Measurements from ENCODE around the gene SLC27A6.
A peak's percentile ranks its signal among the peaks of the same experiment; 100 is the strongest.

The SLC27A6 gene

DNA sequence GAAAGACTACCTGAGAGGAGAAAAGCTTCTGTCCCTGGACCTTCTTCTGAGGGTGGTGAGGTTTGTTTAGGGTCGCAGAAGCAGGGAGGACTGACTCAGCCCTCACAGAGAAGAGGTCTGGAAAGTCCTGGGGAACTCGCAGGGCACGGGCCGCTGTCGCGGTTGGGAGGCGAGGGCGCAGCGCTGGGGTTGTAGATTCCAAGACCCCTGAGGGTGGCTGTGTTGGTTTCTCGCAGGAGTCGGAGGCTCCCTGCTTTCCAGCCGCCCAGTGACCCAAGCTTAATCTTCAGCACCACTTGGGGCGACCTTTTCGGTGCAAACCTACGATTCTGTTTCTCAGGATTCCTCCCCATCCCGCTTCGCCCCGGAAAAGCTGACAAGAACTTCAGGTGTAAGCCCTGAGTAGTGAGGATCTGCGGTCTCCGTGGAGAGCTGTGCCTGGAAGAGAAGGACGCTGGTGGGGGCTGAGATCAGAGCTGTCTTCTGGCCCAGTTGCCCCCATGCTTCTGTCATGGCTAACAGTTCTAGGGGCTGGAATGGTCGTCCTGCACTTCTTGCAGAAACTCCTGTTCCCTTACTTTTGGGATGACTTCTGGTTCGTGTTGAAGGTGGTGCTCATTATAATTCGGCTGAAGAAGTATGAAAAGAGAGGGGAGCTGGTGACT, 482 bp downstream of the SLC27A6 start:
- DNase-seq = no peak
- TF ChIP-seq, protein P1, sequence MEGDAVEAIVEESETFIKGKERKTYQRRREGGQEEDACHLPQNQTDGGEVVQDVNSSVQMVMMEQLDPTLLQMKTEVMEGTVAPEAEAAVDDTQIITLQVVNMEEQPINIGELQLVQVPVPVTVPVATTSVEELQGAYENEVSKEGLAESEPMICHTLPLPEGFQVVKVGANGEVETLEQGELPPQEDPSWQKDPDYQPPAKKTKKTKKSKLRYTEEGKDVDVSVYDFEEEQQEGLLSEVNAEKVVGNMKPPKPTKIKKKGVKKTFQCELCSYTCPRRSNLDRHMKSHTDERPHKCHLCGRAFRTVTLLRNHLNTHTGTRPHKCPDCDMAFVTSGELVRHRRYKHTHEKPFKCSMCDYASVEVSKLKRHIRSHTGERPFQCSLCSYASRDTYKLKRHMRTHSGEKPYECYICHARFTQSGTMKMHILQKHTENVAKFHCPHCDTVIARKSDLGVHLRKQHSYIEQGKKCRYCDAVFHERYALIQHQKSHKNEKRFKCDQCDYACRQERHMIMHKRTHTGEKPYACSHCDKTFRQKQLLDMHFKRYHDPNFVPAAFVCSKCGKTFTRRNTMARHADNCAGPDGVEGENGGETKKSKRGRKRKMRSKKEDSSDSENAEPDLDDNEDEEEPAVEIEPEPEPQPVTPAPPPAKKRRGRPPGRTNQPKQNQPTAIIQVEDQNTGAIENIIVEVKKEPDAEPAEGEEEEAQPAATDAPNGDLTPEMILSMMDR (IDR thresholded peaks at IDR 0.05; ENCODE audit: low read depth, low read length, missing control alignments) = no peak
- Histone ChIP-seq H3K27ac (no peak overlapping the region), H3K36me3 (replicated peaks) (no peaks in the 10 kb centered on the region), H3K4me3 (ENCODE audit: low read depth, low read length) (peak overlapping the region; percentile 55), H3K27me3 (replicated peaks) (no peaks in the 10 kb centered on the region)
- in situ Hi-C loops (cut with HindIII; ENCODE audit: low pct_ligation_motif_present, low sequenced_read_pairs) = no loop called here

DNA sequence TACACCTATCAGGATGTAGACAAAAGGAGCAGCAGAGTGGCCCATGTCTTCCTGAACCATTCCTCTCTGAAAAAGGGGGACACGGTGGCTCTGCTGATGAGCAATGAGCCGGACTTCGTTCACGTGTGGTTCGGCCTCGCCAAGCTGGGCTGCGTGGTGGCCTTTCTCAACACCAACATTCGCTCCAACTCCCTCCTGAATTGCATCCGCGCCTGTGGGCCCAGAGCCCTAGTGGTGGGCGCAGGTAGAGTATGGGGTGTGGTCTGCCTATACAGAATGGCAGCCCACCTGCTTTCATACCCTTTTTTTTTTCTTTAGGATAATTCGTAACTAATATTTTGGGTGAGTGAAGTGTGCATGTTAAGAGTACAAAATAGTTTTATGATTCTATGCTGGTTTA, 1.1 kb downstream of the SLC27A6 start:
- no peaks in the 10 kb centered on the region for H3K27me3 ChIP-seq (replicated peaks)
- H3K36me3 ChIP-seq (replicated peaks) = no peaks in the 10 kb centered on the region
- H3K27ac ChIP-seq = no peak overlapping the region
- no peak for DNase-seq
- in situ Hi-C loops (cut with HindIII; ENCODE audit: low pct_ligation_motif_present, low sequenced_read_pairs) = no loop called here
- TF ChIP-seq, protein P1 (IDR thresholded peaks at IDR 0.05; ENCODE audit: low read depth, low read length, missing control alignments) = no peak
- no peak overlapping the region for H3K4me3 ChIP-seq (ENCODE audit: low read depth, low read length)

DNA sequence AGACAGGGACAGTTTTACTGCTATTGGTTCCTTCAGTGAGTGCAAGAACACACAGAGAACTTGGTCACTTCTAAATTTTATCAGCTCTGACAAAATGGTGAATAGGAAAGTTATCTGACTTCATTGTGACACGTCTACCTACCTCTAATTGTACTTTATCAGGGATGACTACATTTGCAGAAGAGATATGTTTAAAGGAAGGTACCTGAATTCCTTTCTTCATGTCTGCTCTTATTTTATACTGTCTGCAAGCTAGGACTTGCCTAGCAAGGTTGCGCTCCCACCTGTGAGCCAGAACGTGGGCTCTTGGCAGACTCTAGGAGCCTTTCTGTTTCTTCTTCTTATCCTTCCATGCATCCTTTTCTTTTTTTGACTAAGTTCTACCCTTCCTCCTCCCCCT, 1.6 kb downstream of the SLC27A6 start:
- no peak overlapping the region for H3K27ac ChIP-seq
- no peaks in the 10 kb centered on the region for H3K36me3 ChIP-seq (replicated peaks)
- H3K27me3 ChIP-seq (replicated peaks) = no peaks in the 10 kb centered on the region
- in situ Hi-C loops (cut with HindIII; ENCODE audit: low pct_ligation_motif_present, low sequenced_read_pairs) = no loop called here
- TF ChIP-seq, protein P1 (IDR thresholded peaks at IDR 0.05; ENCODE audit: low read depth, low read length, missing control alignments) = no peak
- H3K4me3 ChIP-seq (ENCODE audit: low read depth, low read length) = no peak overlapping the region
- DNase-seq = no peak

DNA sequence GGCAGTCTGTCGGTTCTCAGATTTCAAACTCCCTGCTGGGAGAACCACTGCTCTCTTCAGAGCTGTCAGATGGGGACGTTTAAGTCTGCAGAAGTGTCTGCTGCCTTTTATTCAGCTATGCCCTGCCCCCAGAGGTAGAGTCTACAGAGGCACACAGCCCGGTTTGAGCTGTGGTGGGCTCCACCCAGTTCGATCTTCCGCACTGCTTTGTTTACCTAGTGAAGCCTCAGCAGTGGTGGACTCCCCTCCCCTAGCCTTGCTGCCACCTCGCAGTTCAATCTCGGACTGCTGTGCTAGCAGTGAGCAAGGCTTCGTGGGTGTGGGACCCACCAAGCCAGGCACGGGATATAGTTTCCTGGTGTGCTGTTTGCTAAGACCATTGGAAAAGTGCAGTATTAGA, 8.0 kb downstream of the SLC27A6 start:
- Histone ChIP-seq H3K4me3 (ENCODE audit: low read depth, low read length) (no peak overlapping the region), H3K27ac (no peak overlapping the region), H3K36me3 (replicated peaks) (no peaks in the 10 kb centered on the region), H3K27me3 (replicated peaks) (no peaks in the 10 kb centered on the region)
- in situ Hi-C loops (cut with HindIII; ENCODE audit: low pct_ligation_motif_present, low sequenced_read_pairs) = no loop called here
- TF ChIP-seq, protein P1 (IDR thresholded peaks at IDR 0.05; ENCODE audit: low read depth, low read length, missing control alignments) = no peak
- no peak for DNase-seq

DNA sequence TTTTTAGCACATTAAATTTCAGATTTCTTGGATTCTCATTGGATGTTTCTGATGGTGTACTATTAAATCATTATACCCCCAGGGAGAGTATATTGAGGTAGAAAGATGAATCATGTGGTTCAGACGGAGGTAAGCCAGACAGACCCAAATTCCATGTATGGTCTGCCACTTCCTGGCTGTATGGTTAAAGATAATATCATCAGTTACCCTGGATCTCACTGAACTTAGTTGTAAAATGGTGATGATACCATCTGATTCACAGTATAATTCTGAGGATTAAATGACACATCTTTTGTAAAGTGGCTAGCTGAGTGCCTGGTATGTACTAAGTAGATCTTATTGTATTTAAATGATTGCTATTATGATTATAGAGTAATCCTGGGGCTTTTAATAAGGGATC, 9.3 kb downstream of the SLC27A6 start:
- in situ Hi-C loops (cut with HindIII; ENCODE audit: low pct_ligation_motif_present, low sequenced_read_pairs) = no loop called here
- H3K36me3 ChIP-seq (replicated peaks) = no peaks in the 10 kb centered on the region
- H3K4me3 ChIP-seq (ENCODE audit: low read depth, low read length) = no peak overlapping the region
- TF ChIP-seq, protein P1 (IDR thresholded peaks at IDR 0.05; ENCODE audit: low read depth, low read length, missing control alignments) = no peak
- no peak overlapping the region for H3K27ac ChIP-seq
- DNase-seq = no peak
- H3K27me3 ChIP-seq (replicated peaks) = no peaks in the 10 kb centered on the region

DNA sequence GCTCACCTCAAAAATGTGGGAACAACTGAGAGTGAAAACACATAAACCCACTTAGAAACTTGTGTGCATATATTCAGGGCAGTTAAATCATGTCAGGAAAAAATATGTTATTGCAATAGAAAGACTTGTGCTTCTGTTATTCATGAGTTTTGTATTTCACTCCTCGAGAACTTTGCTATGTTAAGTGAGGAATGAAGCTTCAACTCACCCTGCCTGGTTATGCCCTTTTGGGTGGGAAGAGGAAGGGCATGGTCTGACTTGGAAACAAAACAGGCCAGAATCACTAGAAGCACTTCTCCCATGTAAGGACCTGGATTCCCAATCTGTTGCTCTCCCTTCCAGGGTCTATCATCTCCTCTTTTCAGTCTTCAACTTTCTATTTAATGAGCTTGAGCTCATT, 14.5 kb downstream of the SLC27A6 start:
- TF ChIP-seq, protein P1 (IDR thresholded peaks at IDR 0.05; ENCODE audit: low read depth, low read length, missing control alignments) = no peak
- Histone ChIP-seq H3K27me3 (replicated peaks) (no peaks in the 10 kb centered on the region), H3K4me3 (ENCODE audit: low read depth, low read length) (no peak overlapping the region), H3K27ac (no peak overlapping the region), H3K36me3 (replicated peaks) (no peaks in the 10 kb centered on the region)
- no peak for DNase-seq
- in situ Hi-C loops (cut with HindIII; ENCODE audit: low pct_ligation_motif_present, low sequenced_read_pairs) = no loop called here

Data from brain microvascular endothelial cell (primary cell).